HFF-Myc (cell line): ENCODE measurements around the gene SLC16A2.

Source experiments
- DNase-seq: peaks from one replicate; pipeline ENCODE4 v3.0.0-alpha.2; 2011; ENCODE audit warnings: low read depth; ENCODE audit errors: extremely low read depth
- H3K4me3 ChIP-seq: replicated peaks from 2 replicates; pipeline ENCODE4 v1.5.1; 2011; ENCODE audit warnings: low read depth, mild to moderate bottlenecking, control low read depth, low read length
- TF ChIP-seq, protein P1 (sequence below): IDR thresholded peaks from 2 replicates; pipeline ENCODE4 v1.5.1; 2012; ENCODE audit warnings: mild to moderate bottlenecking, low read depth, low read length, control low read depth; ENCODE audit errors: missing control alignments

Gene SLC16A2

DNA sequence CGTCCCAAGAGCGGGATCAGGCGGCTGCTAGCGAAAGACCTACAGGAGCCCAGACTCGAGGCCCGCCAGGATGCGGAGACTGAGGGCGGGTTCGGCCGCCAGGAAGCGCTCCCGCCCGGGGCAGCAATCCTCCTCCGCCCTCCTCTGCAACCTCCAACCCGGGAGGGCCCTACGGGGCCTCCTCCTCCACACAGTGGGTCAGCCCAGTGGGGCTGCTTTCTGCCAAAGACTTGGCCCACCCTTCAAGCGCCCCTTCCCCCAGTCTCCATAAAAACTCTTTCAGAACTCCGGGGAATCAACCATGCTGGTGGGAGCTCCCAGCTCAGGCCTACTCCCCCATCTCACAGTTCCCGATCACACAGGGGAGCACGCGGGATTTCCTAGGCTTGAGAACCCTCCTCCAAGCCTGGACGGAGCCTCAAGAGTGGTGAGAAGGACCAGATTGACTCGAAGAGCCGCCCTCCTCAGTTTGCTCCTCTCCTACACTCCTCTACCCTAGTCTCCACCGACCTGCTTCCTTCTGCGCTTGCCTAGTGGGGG is 115.6 kb downstream of the SLC16A2 start:
- peak overlapping the region; percentile 40 for H3K4me3 ChIP-seq
- TF ChIP-seq, protein P1, sequence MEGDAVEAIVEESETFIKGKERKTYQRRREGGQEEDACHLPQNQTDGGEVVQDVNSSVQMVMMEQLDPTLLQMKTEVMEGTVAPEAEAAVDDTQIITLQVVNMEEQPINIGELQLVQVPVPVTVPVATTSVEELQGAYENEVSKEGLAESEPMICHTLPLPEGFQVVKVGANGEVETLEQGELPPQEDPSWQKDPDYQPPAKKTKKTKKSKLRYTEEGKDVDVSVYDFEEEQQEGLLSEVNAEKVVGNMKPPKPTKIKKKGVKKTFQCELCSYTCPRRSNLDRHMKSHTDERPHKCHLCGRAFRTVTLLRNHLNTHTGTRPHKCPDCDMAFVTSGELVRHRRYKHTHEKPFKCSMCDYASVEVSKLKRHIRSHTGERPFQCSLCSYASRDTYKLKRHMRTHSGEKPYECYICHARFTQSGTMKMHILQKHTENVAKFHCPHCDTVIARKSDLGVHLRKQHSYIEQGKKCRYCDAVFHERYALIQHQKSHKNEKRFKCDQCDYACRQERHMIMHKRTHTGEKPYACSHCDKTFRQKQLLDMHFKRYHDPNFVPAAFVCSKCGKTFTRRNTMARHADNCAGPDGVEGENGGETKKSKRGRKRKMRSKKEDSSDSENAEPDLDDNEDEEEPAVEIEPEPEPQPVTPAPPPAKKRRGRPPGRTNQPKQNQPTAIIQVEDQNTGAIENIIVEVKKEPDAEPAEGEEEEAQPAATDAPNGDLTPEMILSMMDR: no peak
- no peak for DNase-seq

DNA sequence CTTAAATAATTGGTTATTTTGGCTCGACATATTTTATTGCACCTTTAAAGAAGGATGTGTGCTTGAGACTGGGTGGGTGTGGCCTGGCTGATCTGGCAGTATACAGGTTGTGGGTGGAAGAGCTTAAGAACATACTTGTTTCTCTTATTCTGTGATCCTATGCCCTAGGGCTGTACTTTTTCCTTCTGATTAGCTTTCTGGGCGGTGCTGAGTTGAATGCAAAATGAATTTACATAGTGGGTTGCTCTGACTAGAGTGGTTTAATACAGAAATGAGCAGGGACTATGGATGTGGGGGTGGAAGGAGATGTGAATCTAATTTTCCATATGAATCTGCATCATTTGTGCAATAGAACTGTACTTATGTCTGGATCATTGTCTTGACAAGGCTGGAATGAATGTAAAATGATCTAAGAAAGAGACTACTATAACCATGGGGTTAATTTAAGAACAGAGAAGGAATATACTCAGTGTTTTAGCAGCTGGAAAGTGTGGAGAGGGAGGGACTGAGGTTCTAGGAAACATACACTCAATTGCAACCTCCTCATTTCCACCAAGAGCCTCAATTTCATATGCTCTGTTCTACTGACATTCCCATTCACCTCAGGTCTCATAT is 119.4 kb downstream of the SLC16A2 start:
- DNase-seq: no peak
- TF ChIP-seq, protein P1: no peak
- no peak overlapping the region for H3K4me3 ChIP-seq

DNA sequence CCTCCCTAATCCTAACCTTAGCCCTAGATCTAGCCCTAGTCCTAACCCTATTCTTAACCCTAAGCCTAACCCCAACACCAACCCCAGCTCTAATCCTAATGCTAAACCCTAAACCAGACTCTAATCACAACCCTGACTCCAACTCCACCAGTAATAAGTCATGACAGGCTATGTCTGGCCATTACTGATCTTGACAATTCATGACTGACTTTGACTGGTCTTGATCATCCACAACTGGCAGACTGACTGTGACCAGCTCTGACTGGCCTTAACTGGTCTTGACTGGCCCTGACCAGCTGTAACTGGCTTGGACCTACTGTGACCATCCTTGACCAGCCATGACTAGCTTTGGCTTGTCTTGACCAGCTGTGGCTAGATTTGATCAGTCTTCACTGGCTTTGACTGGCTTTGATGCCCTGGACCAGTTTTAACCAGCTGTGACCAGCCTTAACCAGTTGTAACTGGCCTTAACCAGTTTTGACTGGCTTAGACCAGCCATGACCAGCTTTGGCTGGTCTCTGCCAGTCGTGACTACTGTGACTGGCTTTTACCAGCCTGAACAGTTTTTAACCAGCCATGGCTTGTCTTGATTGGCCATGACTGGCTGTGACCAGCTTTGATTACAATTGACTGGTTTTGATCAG is 124.7 kb downstream of the SLC16A2 start:
- TF ChIP-seq, protein P1: no peak
- H3K4me3 ChIP-seq: no peak overlapping the region
- no peak for DNase-seq

DNA sequence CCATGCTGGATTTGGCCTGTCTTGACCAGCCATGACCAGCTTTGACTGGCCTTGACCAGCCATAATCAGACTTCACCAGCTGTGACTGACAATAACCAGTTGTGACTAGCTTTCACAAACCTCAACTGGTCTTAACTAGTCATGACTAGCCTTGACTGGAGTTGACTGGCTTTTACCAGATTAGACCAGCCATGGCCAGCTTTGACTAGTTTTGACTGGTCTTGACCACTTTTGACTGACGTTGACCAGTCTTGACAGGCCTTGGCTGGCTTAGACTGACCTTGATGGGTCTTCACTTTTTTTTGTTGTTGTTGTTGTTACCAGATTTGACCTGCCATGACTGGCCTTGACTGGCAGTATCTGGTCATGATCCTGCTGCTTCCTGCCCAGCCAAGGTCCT is 125.7 kb downstream of the SLC16A2 start:
- DNase-seq: no peak
- TF ChIP-seq, protein P1: no peak
- no peak overlapping the region for H3K4me3 ChIP-seq

DNA sequence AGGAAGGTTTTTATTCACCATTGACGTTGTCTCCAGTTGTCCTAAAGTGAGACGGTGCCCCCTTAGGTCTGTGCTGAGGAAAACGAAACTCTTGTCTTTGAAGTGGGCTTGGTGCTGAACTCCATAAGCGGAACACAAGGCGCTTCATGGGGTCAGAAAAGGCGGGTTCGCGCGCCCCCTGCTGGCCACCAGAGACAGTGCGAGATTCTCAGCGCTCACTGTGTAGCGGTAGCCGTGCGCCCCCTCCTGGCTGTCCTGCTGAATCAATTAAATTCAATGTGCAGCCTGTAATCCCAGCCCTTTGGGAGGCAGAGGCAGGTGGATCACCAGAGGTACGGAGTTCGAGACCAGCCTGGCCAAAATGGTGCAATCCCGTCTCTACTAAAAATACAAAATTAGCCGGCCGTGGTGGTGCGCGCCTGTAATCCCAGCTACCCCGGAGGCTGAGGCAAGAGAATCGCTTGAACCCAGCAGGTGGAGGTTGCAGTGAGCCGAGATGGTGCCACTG is 129.1 kb downstream of the SLC16A2 start:
- DNase-seq: peak; percentile 24
- H3K4me3 ChIP-seq: no peak overlapping the region
- TF ChIP-seq, protein P1: peak; percentile 87

DNA sequence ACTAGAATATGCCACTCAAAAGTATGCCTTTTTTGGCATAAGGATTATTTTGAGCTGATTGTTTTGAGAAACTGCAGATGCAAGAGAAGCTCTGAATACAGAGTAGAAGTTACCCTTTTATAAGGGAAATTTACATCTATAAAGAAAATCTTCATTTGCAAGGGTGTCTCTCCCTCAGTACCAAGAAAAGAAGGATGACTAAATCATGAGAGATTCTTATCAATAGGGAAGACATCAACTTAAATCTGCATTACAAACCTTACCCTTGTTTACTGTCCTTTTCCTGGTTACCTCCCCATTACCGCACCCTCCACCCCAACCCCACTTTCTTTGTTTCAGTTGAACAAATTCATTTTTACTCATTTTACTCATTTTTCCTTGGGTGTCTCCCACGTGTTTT is 130.6 kb downstream of the SLC16A2 start:
- H3K4me3 ChIP-seq: no peak overlapping the region
- TF ChIP-seq, protein P1: no peak
- no peak for DNase-seq
